ENCODE results near the gene PXDN.
"Not testable (repeated sequence)": the region's sequence is repeated elsewhere in the genome, so short reads cannot be mapped to it uniquely, and the experiment has no call there.

The PXDN gene, protein sequence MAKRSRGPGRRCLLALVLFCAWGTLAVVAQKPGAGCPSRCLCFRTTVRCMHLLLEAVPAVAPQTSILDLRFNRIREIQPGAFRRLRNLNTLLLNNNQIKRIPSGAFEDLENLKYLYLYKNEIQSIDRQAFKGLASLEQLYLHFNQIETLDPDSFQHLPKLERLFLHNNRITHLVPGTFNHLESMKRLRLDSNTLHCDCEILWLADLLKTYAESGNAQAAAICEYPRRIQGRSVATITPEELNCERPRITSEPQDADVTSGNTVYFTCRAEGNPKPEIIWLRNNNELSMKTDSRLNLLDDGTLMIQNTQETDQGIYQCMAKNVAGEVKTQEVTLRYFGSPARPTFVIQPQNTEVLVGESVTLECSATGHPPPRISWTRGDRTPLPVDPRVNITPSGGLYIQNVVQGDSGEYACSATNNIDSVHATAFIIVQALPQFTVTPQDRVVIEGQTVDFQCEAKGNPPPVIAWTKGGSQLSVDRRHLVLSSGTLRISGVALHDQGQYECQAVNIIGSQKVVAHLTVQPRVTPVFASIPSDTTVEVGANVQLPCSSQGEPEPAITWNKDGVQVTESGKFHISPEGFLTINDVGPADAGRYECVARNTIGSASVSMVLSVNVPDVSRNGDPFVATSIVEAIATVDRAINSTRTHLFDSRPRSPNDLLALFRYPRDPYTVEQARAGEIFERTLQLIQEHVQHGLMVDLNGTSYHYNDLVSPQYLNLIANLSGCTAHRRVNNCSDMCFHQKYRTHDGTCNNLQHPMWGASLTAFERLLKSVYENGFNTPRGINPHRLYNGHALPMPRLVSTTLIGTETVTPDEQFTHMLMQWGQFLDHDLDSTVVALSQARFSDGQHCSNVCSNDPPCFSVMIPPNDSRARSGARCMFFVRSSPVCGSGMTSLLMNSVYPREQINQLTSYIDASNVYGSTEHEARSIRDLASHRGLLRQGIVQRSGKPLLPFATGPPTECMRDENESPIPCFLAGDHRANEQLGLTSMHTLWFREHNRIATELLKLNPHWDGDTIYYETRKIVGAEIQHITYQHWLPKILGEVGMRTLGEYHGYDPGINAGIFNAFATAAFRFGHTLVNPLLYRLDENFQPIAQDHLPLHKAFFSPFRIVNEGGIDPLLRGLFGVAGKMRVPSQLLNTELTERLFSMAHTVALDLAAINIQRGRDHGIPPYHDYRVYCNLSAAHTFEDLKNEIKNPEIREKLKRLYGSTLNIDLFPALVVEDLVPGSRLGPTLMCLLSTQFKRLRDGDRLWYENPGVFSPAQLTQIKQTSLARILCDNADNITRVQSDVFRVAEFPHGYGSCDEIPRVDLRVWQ (N-terminal part only)

DNA sequence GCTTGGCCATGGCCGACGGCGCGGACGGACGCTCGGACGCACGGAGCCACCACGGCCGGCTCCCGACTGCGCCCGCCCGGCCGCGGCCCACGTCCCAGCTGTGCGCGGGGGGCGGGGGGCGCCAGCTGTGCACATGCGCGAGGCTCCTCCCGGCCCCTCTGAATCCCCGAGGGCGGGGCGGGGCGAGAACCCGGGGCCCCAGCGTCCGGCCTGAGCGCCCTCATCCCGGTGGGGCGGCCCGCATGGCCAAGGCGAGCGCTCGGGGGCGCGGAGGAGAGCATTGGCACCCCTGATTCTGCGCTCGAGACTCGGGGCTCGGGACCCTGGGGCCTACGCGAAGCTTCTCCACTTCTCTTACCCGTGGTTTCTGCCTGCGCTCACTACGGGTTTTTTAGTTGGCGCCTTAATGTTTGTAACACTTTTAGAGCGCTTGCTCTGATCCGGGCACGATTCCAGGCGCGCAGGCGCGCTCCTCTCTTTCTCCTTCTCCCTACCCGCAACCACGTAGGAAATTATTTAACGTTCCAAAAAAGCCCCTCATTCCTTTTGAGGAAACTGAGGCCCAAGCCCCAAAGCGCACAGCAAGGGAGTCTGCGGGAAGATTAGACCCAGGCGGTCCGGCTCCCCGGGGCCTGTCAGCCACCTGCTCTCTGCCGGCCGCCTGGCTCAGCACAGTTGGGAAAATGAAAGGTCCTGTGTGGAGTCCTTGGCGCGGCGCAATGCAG, at the start of gene PXDN:
Gene PXDN, minus strand, starts transcription at position 70 of the 725 bp plus-strand sequence. Its CDS starts 60 bp downstream, at position 10.
- no peak for DNase-seq

DNA sequence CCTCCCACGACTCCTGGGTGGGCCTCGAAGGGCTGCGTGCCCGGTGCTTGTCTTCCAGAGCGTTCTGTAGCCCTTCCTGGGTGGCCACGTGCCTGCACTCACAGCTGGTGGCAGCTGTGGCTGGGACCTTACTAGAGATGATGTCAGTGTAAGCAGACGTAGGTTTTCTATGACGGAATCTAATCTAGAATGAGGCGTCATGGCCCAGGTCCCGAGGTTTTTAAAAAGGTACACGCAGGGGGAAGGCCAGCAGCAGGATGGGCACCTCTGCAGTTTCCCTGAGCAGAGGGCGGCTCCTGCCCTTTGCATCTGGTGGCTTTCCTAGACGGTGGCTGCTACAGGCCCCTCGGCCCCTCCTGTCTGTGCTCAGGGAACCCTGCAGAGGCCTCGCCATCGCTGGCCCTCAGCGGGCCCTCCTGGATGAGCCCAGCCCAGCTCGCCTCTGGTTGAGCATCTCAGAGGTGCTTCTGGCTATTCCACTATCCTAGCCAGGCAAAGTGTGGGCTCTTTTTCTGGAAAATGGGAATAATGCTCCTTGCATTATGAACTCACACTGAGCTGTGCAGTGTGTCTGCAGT, 49.6 kb upstream of the PXDN start:
- DNase-seq = no peak

DNA sequence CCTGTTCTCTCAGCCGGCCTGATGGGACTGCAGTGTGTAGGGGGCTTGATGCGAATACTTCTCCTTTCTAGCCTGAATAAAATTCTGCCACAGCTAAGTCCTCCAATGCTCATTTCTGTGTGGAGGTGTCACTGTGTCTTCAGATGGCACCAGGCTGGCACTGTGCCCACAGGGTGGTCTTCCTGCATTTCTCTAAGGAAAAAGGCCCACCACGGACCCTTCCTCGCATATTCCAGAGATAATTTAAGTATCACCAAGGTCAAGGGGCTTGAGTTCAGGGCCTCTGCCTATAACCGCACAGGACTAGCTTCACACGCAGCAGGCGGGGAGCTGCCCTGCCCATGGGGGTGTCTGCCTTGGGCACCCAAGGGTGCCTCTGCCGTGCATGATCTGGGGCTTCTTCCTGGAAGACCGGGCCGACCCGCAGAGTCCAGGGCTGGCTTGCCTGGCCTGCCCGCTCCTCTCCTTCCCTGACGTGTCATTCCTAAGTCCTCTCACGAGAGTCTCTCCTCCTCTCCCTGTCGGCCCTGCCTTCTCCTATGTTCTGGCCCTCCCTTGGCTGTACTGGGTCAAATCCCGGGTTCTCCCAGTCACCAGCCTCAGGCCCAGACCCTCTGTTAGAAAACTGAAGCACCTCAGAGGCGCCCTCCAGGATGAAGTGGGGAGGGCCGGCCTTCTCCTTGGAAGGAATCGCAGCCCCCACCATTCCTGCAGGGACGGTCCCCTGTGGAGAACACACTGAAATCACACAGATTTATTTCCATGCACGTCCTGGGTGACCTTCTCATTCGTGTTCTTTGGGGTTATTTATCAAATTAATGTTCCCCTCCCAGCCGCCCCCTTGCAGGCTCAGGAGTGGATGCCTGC, 48.9 kb upstream of the PXDN start:
- no peak for DNase-seq

DNA sequence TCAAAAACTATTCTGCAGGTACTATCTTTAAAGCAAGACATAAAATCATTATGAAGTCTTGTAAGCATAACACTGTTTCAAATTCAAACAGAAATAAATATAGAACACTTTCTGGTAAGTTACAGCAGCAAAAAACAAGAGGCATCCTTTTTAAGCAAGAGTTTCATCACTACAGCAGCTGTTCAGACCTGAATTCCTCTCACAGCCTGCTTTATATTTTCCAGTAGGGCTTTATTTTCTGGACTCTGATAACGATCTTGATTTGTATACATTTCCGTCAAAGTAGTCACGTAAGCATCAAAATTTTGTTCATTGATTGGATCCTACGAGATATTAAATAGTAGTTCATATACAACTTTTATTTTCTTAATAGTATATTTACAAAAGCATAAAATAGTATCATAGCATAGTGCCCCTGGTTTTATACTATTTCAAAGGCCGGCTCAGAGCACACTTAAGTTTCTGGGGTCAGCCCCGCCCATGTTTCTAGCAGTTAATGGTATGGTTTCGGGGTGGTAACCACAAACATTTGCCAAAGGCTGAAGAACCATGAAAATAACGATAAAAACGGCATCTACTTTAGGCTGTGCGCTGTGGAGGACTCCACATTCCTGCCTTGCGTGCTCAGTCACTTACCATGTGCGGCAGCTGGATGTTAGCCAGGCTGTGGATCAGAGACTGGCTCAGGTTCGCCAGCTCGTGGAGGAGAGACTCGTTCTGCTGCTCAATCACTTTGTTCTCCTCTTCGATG, 47.5 kb upstream of the PXDN start:
- DNase-seq = no peak

DNA sequence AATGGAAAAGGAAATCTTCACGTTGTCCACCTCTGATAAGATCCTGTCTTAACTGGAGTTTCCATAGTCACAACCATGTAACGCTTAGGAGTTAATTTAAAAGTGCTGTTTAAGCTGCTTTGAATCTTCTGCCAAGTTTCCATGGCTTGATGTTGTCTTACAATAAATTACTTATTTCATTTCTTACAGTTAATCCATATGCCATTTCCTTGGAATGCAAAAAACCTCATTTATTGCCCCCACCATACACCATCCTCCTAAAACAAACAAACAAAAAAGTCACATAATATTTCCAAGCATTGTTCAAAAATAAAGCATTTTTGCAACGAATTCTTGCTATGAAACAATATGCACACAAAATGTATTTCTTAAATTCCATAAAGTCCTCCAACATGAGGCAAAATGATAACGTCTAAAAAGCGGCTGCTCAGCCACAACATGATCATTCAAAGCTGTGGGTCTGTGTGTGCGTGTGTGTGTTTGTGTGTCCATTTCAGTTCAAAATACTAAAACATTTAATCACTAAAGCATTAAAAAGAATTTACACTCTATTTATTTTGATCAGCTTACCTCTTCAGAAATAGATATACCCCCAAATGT, 46.8 kb upstream of the PXDN start:
- no peak for DNase-seq

DNA sequence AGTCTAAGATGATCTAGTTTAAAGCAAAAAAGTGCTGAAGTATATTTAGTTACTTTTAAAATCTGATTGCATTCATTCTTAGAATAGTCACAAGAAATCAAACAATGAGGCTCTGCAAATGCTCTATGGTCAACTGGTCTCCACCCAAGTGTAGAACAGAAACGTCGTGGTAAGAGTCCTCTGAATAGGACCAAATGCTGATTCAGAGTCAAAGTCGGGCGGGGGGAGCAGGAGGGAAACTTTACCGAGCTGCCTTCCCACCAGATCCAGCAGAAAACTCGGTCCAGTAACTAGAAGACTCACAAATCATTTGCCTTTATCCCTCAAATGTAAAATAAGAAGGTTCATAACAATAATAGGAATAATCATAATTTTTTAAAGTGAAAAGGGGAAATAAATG, 46.2 kb upstream of the PXDN start:
- DNase-seq = no peak

- DNase-seq = no peak
These were observed 45.3 kb upstream of the PXDN start for GRCh38 chr2:1789610-1790009.

GRCh38 chr2:1788478-1788959, 44.2 kb upstream of the PXDN start:
- no peak for DNase-seq

- no peak for DNase-seq
These were observed 43.6 kb upstream of the PXDN start for GRCh38 chr2:1787755-1788477.

DNA sequence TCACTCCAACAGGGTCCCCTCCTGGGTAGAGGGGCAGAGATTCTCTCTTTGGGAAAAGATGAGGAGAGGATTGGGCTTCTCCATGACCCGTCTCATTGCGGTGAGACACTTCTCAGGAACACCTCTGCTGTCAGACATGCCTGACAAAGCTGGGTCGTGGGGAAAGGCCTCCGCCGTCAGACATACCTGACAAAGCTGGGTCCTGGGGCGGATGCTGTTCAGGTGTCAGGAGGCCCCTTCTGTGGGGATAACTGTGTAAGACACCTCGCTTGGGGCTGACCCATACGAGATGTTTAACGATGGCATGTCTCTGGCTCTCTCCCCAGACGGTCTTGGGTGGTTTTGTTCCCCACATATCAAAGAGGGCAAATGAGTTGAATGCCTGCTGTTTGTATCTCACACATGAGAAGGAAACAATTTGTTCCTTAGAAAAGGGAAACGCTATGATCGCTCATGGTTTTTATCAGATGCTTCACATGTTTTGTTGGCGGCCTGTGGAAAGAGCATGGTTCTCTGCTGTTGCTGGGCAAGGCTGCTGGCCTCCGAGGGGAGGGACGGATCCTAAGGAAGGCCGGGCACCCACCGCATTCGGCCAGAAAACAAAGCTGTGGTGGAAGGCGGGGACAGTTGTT, 40.8 kb upstream of the PXDN start:
- no peak for DNase-seq

DNA sequence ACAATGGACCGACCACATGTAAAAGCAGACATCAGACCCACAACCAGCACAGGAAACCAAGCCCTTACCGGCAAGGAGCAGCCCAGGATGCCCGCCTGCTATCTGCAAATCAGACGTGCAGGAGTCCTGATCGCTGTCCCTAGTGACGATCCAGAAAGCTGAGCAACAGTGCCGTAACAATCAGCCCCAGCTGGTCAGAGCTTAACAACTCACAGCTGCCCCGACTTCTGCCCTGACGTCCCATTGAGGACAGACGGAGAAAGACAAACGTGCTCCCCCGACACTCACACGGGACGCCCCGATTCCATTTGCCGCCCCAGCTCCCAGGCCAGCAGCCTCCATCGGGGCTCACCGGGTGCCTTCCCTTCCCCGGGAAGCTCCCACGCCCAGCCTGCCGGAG, 39.8 kb upstream of the PXDN start:
- no peak for DNase-seq

DNA sequence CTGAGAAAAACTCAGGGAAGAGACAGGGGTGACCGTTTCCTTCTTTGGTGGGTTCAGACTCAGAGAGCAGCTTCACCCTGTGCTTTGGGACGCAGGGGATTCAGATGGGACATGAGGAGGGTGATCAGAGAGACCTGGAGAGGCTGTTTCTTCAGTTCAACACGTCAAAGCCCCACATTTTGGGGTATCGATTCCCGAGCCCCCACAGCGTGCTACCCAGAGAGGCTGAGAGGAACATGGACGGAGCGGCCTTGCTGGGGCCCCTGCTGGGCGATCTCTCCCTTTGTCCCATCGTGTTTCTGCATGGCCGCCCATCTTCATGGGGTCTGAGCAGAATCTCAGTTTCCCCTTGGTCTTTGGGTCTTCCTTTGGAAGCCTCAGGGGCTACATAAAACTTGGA, 38.2 kb upstream of the PXDN start:
- no peak for DNase-seq

DNA sequence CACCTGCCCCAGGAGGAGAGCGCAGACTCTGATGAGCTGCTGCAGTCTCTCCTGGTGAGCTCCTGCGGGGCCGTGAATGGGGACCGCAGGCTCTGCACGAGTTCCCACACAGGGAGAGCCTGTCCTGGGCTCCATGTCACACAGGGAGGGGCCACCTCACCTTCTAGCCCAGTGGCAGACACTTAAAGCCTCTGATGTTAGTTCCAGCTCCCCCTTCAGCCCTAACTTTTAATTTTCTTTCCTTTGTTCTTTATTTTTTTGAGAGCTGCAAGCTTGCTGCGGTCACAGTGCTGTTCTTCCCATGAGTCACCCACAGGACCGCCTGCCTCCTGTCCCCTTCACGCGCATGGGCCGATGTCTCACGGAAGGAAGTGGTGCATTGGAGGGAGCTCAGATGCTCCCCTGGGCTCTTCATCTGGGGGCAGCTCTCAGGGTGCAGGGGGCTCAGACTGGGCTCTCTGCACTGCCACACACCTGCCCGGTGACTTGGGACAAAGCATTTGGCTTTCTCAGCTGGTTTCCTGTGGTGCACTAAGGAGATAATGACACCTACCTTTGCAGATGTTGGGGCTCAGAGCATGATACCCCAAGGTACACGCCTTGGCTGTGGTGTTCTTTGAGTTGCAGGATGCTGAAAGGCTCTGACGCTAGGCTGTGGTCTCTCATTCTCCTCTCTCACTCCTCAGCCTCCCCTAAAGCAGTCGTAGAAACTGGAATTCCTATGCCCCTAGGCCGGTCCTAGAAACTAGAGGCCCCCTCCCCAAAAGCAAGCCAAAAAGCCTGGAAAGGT, 37.2 kb upstream of the PXDN start:
- DNase-seq = no peak

DNA sequence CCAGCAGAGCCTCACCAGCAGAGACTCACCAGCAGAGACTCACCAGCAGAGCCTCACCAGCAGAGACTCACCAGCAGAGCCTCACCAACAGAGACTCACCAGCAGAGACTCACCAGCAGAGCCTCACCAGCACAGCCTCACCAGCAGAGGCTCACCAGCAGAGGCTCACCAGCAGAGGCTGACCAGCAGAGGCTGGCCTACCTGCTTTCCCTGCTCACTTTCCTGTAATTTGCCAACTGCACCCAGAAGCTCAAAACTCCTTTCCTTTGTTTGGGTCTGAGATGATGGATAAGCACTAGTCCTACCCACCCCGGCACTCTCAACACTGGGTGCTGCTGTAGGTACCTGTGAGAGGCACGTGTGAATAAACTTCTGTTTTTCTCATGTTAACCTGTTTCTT, 36.4 kb upstream of the PXDN start:
- DNase-seq = no peak

DNA sequence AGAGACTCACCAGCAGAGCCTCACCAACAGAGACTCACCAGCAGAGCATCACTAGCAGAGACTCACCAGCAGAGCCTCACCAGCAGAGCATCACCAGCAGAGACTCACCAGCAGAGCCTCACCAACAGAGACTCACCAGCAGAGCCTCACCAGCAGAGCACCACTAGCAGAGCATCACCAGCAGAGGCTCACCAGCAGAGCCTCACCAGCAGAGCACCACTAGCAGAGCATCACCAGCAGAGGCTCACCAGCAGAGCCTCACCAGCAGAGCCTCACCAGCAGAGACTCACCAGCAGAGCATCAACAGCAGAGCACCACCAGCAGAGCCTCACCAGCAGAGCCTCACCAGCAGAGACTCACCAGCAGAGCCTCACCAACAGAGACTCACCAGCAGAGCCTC, 35.7 kb upstream of the PXDN start:
- not testable (repeated sequence) for DNase-seq

DNA sequence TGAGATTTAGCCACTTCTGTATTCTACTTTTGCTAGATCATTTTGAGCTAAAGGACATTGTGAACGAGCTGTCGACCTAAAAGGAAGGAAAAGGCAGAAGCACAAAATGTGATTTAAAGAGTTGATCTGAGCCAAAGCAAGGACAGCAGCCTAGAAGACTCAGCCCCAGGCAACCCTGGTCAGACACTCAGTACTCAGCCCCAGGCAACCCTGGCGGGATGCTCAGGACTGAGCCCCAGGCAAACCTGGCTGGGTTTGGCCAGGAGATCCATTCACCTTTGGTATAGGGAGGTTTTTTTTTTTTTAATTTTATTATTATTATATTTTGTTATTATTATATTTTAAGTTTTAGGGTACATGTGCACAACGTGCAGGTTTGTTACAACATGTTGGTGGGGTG, 34.3 kb upstream of the PXDN start:
- DNase-seq = no peak

DNA sequence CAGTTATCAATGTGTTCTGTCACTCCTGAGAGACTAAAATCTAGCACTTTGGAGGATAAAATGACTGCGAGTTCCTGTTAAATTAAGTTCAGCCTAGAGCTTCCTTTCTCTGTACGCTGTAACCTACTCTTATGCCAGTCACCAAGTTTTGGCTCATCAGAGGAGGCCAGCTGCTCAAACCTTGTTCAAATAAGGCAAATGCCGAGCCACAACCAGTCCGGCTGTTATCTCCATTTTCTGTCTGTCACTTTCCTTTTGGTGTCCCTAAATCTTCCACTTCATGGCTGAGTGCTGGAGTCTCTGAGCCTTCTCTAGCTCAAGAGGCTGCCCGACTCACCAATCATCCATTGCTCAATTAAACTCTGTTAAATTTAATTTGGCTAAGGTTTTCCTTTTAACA, 33.5 kb upstream of the PXDN start:
- no peak for DNase-seq
